Neuron (in vitro differentiated cells): ENCODE data around the gene SLC23A1.

Experiments
- H2AFZ ChIP-seq: one replicate; pipeline ENCODE4 v1.6.1; 2013; ENCODE audit warnings: low read depth, mild to moderate bottlenecking, inconsistent platforms, low read length, moderate library complexity
- H3K27me3 ChIP-seq: one replicate; pipeline ENCODE4 v1.6.1; 2013; ENCODE audit warnings: low read length; ENCODE audit not compliant: insufficient read depth
- H3K36me3 ChIP-seq: one replicate; pipeline ENCODE4 v1.6.1; 2013; ENCODE audit warnings: low read length; ENCODE audit not compliant: insufficient read depth
- H3K4me1 ChIP-seq: one replicate; pipeline ENCODE4 v1.6.1; 2013; ENCODE audit warnings: low read length; ENCODE audit not compliant: insufficient read depth
- H3K4me3 ChIP-seq: 2 replicates; pipeline ENCODE4 v1.5.1; 2013; ENCODE audit warnings: mild to moderate bottlenecking, low read length, moderate library complexity
- H3K9me3 ChIP-seq: one replicate; pipeline ENCODE4 v1.6.1; 2013; ENCODE audit warnings: low read length

Gene SLC23A1

DNA sequence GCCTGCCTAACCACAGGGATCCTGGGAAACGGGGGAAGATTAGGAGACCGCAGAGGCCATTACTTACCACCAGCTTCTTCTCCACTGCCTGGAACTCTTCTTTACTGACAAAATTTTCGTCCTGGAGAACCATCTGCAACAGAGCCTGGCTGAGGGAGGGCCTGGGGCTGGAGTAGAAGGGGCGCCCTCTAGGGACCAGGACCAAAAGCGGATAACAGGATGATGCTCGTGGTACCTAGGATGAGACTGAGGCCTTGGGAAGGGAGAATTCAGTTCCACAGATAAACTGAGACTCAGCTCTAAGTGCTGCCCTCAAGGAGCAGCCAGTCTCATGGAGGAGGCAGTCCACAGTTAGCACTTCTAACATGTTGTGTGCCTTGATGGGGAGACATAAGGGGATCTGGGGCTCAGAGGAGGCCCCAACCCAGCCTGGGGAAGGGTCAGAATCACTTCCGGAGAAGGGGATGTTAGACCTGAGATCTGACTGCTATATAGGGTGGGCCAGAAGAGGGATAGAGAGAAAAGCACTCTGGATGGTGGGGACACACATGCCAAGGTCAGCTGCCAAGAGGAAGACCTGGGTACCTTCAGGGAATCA lies 19.6 kb upstream of the SLC23A1 start:
- Histone ChIP-seq H3K36me3 (peaks cover 8% of the 10 kb centered on the region), H3K4me3 (peak overlapping the region; percentile 57), H3K9me3 (no peaks in the 10 kb centered on the region), H3K4me1 (peaks cover 13% of the 10 kb centered on the region), H2AFZ (no peak overlapping the region), H3K27me3 (no peaks in the 10 kb centered on the region)

DNA sequence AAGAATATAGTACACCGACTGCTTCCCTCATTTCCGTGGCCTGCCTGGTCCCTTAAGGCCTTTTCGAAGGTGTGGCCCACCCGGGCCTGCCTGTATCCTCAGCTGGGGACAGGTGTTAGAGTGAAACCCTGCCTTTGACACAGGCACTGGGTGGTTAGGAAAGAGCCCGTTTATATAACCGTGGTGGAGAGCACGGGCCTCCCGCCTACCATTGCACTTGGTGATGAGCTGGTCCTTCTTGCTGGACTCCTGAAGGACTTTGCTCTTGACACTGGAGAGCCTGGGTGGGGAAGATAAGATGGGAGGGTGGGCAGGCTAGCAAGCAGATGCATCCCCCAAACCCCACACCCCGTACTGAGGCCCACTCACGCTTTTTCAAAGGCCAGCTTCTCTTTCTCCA lies 18.4 kb upstream of the SLC23A1 start:
- Histone ChIP-seq H3K9me3 (no peaks in the 10 kb centered on the region), H3K4me3 (no peak overlapping the region), H3K4me1 (peaks cover 13% of the 10 kb centered on the region), H3K27me3 (no peaks in the 10 kb centered on the region), H2AFZ (no peak overlapping the region), H3K36me3 (peaks cover 11% of the 10 kb centered on the region)

DNA sequence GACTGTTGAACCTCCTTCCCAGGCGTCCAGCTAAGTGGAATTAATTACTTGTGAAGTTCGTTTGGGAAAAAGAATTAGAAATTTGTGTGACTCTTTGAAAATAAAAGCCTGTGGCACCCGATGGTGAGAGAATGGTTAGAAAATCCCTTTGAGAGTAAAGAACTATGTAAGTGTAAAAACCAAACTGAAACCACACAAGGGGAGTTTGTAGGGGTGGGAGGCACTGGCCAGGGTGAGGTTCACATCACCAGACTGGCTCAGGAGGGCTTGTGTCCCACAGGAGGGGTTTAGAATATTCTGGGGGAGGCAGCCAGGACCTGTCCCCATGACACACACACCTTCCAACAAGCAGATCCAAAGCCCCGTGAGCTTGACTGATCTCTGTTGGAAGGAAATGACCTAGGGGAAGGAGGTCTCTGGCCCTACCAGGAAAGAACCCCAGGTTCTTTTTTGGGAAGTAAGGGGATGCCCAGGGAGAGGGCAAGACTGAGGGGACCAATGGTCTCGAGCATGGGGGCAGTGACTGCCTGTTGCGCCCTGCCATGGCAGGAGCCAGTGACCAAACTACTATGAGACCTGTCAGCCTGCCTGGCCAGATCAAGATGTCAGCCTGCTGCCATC lies 16.5 kb upstream of the SLC23A1 start:
- Histone ChIP-seq H3K36me3 (peaks cover 11% of the 10 kb centered on the region), H3K4me1 (peaks cover 13% of the 10 kb centered on the region), H3K9me3 (peaks cover 6% of the 10 kb centered on the region), H2AFZ (no peak overlapping the region), H3K27me3 (peaks cover 4% of the 10 kb centered on the region), H3K4me3 (no peak overlapping the region)

DNA sequence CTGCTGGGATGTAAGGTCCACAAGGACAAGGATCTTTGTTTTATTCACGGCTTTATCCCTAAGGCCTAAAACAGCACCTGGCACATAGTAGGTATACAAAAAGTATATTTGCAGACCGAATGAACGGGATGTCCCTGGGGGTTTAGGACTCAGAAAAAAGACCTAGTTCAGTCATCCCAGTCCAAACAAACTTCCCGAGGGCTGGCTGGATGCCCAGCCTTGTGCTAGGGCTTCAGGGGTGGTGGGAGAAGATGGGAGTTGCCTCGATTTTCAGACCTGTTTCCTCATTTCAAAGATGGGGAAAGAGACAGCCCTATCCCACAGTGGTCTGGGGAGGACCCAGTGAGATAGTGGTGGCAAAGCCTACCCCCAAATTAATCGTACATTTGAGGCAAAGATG lies 14.8 kb upstream of the SLC23A1 start:
- H3K4me3 ChIP-seq, result no peak overlapping the region
- H2AFZ ChIP-seq, result no peak overlapping the region
- H3K27me3 ChIP-seq, result peaks cover 17% of the 10 kb centered on the region
- H3K36me3 ChIP-seq, result peaks cover 11% of the 10 kb centered on the region
- H3K4me1 ChIP-seq, result peaks cover 2% of the 10 kb centered on the region
- peaks cover 18% of the 10 kb centered on the region for H3K9me3 ChIP-seq

DNA sequence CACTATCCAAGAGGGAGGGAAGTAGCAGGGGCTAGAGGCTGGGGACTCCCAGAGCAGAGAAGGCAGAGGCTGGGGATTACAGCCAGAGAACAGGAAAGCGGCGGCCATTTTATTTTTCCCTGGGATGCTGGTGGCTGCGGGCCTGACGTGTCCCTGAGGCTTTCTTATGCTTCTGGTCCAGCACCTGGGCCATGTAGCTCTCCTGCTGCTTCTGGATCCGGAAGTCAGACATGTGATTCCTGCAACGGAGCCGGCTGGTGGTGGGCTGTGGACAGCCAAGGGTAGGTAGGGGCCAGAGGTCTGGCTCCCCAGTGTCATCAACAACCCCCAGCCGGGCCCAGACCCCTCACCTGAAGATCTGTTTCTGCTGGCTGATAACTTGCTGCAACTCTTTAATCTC lies 13.6 kb upstream of the SLC23A1 start:
- Histone ChIP-seq H2AFZ (no peak overlapping the region), H3K4me3 (no peak overlapping the region), H3K9me3 (peaks cover 23% of the 10 kb centered on the region), H3K27me3 (peaks cover 24% of the 10 kb centered on the region), H3K4me1 (no peaks in the 10 kb centered on the region), H3K36me3 (peaks cover 11% of the 10 kb centered on the region)

DNA sequence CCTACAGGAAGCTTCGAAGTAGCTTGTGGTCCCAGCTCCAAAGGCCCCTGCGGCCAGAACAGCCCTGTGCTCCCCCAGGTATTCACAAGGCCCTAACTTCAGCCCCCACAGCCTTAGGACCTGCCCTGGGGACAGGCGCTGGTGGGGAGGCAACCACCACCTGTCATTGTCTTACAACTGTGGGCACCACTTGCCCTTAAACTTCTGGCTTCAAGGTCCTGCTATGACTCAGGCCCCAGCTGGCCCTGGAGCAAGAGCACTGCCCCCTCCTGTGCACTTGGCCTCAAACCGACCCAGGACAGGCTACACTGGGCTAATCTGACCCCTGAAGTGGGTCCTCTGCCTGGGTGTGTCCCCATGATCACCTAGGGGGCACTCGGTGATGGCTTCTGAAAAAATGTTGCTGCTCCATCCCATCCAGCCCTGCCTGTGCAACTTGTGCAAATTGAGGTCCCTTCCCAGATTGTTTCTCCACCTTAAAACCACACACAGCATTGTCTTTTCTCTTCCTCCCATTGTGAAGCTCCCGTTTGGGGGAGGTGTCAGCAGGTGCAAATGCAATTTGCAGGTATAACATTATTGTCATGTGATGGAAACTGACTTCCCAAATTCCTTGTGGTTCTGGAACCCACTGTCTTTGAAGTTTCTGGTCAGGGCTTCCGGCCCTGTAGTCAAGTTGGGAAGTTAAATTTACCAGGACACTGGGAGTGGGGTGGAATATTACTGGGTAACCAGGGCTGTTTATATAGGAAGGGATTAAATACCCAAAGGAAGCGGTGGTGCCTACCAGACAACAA lies 12.9 kb upstream of the SLC23A1 start:
- Histone ChIP-seq H2AFZ (no peak overlapping the region), H3K9me3 (peaks cover 25% of the 10 kb centered on the region), H3K4me1 (no peaks in the 10 kb centered on the region), H3K4me3 (no peak overlapping the region), H3K27me3 (peaks cover 28% of the 10 kb centered on the region), H3K36me3 (peaks cover 8% of the 10 kb centered on the region)

DNA sequence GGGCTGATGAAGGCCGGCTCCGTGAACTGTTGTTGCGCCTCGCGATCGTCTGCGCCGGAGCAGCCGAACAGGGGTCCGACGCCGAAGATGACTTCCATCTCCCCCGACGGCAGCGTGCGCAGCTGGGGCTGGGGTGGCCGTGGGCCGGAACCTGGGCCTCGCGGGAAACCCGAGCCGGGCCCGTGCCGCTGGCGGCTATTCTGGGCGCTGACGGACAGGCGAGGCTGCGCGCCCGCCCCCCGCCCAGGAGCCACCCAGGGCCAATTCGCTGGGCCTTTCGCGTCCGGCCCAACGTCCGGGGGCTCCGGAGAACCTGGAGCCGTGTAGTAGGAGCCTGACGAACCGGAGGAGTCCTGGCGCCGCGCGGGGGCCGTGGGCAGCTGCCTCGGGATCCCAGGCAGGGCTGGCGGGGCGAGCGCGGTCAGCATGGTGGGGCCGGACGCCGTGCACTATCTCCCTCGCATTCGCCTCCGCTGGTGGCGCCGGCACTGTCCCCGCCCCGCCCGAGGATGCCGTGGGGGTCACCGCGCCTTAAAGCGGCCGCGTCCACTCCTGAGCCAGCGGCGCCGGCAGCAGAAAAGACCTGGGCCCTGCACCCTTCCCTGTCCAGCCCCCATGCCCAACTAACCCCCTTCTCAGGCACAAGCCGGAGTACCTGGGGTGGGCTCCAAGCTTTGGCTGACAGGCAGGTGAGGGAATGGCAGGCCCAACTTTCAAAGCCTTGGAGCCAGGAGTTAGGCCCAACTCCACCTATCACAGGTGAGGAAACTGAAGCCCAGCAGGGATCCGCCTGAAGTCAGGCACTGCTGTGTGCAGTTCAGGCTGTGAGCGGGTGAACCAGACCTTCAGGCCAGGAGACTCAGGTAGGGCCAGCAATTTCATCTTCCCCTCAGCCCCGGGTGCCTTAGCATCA lies 11.8 kb upstream of the SLC23A1 start, which contains the start of gene PROB1:
Gene PROB1 (minus strand): TSS at position 451 of the 913 bp plus-strand sequence. CDS start 23 bp downstream, at position 428.
- Histone ChIP-seq H3K4me1 (peaks cover 6% of the 10 kb centered on the region), H3K27me3 (peaks cover 28% of the 10 kb centered on the region), H3K4me3 (no peak within 1 kb of the TSS), H2AFZ (no peak within 1 kb of the TSS), H3K36me3 (peaks cover 7% of the 10 kb centered on the region), H3K9me3 (peaks cover 25% of the 10 kb centered on the region)

DNA sequence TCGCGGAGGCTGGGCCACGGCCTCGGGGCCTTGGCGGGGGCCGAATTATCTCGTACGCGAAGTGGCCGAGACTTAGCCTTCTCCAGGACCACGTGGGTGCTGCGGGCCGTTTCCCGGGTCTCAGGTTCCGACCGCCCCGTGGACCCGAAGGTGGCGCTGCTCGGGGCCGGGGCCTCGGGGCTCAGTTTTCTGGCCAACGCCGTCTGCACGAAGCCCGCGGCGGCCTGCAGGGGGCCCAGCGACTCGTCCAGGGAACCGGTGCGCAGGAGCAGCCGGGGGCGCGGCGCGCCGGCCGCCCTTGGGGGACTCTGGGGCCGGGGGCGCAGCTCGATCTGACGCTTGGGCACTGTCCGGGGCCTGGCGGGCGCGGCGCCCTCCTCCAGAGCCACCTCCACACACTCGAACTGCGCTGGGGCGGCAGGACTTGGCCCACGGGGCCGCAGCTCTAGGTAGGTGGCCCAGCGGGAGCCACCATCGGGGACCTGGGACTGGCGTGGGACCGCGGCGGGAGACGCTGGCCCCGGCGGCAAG lies 11.1 kb upstream of the SLC23A1 start:
- Histone ChIP-seq H3K4me3 (no peak overlapping the region), H2AFZ (no peak overlapping the region), H3K4me1 (peaks cover 6% of the 10 kb centered on the region), H3K9me3 (peaks cover 25% of the 10 kb centered on the region), H3K36me3 (peaks cover 3% of the 10 kb centered on the region), H3K27me3 (peaks cover 28% of the 10 kb centered on the region)

DNA sequence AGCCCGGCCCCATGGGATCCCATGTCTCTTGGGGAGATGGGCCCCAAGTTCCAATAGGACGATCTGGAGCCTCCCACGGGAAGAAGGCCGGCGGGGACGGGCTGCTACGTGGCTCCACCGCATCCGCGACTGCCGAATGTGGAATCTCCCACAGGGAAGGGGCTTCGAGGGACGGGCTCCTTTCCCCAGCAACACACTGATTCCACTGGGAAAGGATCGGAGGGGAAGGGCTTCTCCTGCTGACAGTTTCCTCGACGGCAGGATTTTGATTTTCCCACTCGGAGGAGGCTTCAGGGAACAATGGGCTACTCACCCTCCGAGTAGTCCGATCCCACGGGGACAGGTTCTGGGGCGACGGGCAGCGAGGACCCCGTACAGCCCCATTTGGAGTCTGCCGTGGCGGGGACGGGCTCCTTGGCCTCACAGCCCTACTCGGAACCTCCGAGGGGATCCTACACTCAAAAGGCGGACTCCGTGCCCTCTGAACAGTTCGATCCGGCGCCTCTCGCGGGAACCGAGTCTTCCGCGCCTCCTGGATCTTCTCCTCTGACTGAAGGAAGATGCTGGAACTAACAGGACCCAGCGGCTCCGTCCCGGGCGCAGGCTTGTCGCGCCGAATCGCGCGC lies 10.5 kb upstream of the SLC23A1 start:
- H3K9me3 ChIP-seq, result peaks cover 25% of the 10 kb centered on the region
- H3K4me3 ChIP-seq, result no peak overlapping the region
- no peak overlapping the region for H2AFZ ChIP-seq
- peaks cover 3% of the 10 kb centered on the region for H3K36me3 ChIP-seq
- peaks cover 28% of the 10 kb centered on the region for H3K27me3 ChIP-seq
- peaks cover 6% of the 10 kb centered on the region for H3K4me1 ChIP-seq

DNA sequence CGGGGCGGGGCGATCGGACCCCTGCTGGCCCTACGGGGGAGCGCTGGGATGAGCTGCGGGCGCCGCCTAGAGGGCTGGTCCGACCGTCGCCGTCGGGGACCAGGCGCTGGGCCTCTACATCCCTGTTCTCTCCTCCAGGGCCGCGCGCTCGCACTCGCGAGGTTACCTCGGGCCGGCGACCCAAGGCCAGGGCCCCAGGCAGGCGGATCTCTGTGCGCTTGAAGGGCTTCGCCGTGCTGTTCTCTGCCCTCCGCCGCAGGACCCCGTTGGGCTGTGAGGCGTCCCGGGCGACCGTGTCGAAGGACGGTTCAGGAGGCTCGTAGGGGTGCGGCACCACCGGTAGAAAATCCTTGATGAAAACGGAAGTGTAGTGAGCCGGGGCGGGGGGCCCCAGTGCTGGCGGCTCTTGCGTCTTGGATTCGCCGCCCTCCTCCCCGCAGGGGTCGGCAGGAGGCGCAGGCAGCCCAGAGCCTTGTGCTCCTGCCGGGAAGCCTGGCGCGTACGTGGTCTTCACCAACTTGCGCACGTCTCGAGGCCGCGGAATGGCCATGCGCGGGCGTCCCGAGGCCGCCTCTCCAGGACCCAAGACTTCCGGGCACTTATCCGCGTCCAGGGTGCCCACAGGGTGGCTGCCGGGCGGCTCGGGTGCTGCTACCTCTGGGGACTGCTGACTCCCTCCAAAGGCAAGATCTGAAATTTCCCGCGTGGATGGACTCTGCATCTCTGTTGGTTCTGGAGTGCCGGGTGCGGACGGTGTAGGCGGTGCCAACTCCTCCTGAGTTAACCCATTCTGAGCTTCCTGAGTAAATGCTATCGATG lies 9.8 kb upstream of the SLC23A1 start:
- H3K4me1 ChIP-seq, result peaks cover 6% of the 10 kb centered on the region
- H3K4me3 ChIP-seq, result no peak overlapping the region
- H3K9me3 ChIP-seq, result peaks cover 25% of the 10 kb centered on the region
- H3K27me3 ChIP-seq, result peaks cover 28% of the 10 kb centered on the region
- no peak overlapping the region for H2AFZ ChIP-seq
- peaks cover 3% of the 10 kb centered on the region for H3K36me3 ChIP-seq

DNA sequence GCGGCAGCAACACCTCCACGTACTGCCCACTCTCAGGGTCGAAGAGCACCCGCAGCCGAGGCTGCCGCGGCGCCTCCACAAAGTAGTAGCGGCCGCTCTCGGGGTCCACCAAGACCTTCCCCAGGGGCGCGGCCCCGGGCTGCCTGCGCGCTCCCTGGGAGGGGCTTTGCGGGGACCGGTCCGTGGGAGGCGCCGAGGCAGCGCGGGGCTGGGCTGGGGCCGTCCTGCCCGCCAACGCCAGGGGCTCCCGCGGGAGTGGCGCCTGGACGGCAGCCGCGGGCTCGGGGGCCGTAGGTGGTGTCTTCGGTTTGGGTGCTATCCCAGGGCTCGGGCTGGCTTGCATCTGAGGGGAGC lies 9.2 kb upstream of the SLC23A1 start:
- Histone ChIP-seq H2AFZ (no peak overlapping the region), H3K27me3 (peaks cover 28% of the 10 kb centered on the region), H3K4me1 (peaks cover 6% of the 10 kb centered on the region), H3K4me3 (no peak overlapping the region), H3K9me3 (peaks cover 25% of the 10 kb centered on the region), H3K36me3 (peaks cover 3% of the 10 kb centered on the region)
